GM23338 (cell line): ENCODE results near the gene IRAK1.

Source experiments
- CREB1 ChIP-seq: fragments of 250-450 bp; sonication (Bioruptor Pico); IDR thresholded peaks from 2 replicates; pipeline ENCODE4 v1.5.0; 2020; ENCODE audit warnings: low read depth, mild to moderate bottlenecking, moderate library complexity
- EZH2 ChIP-seq: fragments of 200-600 bp; sonication (generic); IDR thresholded peaks from one replicate; pipeline ENCODE4 v1.8.0; 2017; ENCODE audit warnings: antibody characterized with exemption, mild to moderate bottlenecking, low read depth; ENCODE audit not compliant: unreplicated experiment
- EZH2phosphoT487 ChIP-seq: fragments of 200-600 bp; sonication (generic); IDR thresholded peaks from one replicate; pipeline ENCODE4 v1.8.1; 2018; ENCODE audit warnings: antibody characterized with exemption; ENCODE audit not compliant: unreplicated experiment
- JUNB ChIP-seq: IDR thresholded peaks from one replicate; pipeline ENCODE4 v1.6.1; 2016; ENCODE audit warnings: antibody characterized with exemption; ENCODE audit not compliant: unreplicated experiment
- NANOG ChIP-seq: IDR thresholded peaks from 2 replicates; pipeline ENCODE4 v1.6.1; 2016; ENCODE audit warnings: antibody characterized with exemption, borderline replicate concordance
- POLR2AphosphoS5 ChIP-seq: IDR thresholded peaks from 2 replicates; pipeline ENCODE4 v1.6.1; 2016; ENCODE audit warnings: antibody characterized with exemption, low read depth
- STAT1 ChIP-seq: IDR thresholded peaks from one replicate; pipeline ENCODE4 v1.6.1; 2016; ENCODE audit warnings: antibody characterized with exemption; ENCODE audit not compliant: unreplicated experiment
- ZNF114 ChIP-seq: fragments of 250-450 bp; sonication (Bioruptor Pico); IDR thresholded peaks from 2 replicates; pipeline ENCODE4 v1.5.0; 2020; ENCODE audit warnings: mild to moderate bottlenecking, moderate library complexity
- ZNF331 ChIP-seq: fragments of 250-450 bp; sonication (Bioruptor Pico); IDR thresholded peaks from 2 replicates; pipeline ENCODE4 v1.5.0; 2020; ENCODE audit warnings: low read depth, mild to moderate bottlenecking, moderate library complexity
- TF ChIP-seq, protein P1 (sequence below), 2 experiments: fragments of 200-600 bp in 1 of 2; sonication (generic) in 1 of 2; conservative IDR thresholded peaks; 2 replicates each; pipeline versions ENCODE4 v1.5.1 to v1.6.1; 2016 to 2017; ENCODE audit warnings: antibody characterized with exemption in 2 of 2, low read depth in 2 of 2, mild to moderate bottlenecking in 2 of 2, moderate library complexity in 1 of 2
- TF ChIP-seq, protein P2 (sequence below): IDR thresholded peaks from one replicate; pipeline ENCODE4 v1.6.1; 2018; ENCODE audit warnings: antibody characterized with exemption; ENCODE audit not compliant: unreplicated experiment
- TF ChIP-seq, protein P3 (sequence below): fragments of 250-450 bp; sonication (Bioruptor Pico); IDR thresholded peaks from 2 replicates; pipeline ENCODE4 v1.5.0; 2020; ENCODE audit warnings: mild to moderate bottlenecking, moderate library complexity
- TF ChIP-seq, protein P4 (sequence below): IDR thresholded peaks from 2 replicates; pipeline ENCODE4 v1.6.1; 2016; ENCODE audit warnings: antibody characterized with exemption

DNA sequence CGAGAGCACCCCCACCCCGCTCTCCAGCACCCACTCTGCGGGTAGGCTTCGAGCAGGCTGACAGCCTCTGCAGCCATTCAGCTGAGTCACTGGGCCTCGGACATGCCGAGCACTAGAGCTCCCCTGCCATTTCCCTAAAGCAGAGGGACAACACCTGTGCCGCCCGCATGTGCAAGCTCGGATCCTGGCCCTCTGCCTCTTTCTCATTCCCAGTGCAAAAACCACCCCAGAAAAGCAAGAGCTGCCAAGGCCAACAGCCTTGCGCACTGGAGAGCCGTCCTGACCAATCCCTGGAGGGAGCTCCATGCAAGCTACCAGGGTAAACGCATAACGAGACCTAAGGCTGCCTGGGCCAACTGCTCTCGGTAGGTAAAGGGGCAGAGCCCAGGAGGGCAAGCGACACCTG is 53.4 kb downstream of the IRAK1 start:
- TF ChIP-seq, protein P1, sequence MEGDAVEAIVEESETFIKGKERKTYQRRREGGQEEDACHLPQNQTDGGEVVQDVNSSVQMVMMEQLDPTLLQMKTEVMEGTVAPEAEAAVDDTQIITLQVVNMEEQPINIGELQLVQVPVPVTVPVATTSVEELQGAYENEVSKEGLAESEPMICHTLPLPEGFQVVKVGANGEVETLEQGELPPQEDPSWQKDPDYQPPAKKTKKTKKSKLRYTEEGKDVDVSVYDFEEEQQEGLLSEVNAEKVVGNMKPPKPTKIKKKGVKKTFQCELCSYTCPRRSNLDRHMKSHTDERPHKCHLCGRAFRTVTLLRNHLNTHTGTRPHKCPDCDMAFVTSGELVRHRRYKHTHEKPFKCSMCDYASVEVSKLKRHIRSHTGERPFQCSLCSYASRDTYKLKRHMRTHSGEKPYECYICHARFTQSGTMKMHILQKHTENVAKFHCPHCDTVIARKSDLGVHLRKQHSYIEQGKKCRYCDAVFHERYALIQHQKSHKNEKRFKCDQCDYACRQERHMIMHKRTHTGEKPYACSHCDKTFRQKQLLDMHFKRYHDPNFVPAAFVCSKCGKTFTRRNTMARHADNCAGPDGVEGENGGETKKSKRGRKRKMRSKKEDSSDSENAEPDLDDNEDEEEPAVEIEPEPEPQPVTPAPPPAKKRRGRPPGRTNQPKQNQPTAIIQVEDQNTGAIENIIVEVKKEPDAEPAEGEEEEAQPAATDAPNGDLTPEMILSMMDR (conservative IDR thresholded peaks at IDR 0.05; ENCODE audit: low read depth in 2 of 2): no peak
- TF ChIP-seq EZH2 (no peak), CREB1 (CRISPR knock-in tag) (no peak), EZH2phosphoT487 (no peak), POLR2AphosphoS5 (no peak), ZNF331 (CRISPR knock-in tag) (no peak), JUNB (no peak), NANOG (no peak), STAT1 (no peak), ZNF114 (CRISPR knock-in tag) (no peak)
- TF ChIP-seq, protein P2, sequence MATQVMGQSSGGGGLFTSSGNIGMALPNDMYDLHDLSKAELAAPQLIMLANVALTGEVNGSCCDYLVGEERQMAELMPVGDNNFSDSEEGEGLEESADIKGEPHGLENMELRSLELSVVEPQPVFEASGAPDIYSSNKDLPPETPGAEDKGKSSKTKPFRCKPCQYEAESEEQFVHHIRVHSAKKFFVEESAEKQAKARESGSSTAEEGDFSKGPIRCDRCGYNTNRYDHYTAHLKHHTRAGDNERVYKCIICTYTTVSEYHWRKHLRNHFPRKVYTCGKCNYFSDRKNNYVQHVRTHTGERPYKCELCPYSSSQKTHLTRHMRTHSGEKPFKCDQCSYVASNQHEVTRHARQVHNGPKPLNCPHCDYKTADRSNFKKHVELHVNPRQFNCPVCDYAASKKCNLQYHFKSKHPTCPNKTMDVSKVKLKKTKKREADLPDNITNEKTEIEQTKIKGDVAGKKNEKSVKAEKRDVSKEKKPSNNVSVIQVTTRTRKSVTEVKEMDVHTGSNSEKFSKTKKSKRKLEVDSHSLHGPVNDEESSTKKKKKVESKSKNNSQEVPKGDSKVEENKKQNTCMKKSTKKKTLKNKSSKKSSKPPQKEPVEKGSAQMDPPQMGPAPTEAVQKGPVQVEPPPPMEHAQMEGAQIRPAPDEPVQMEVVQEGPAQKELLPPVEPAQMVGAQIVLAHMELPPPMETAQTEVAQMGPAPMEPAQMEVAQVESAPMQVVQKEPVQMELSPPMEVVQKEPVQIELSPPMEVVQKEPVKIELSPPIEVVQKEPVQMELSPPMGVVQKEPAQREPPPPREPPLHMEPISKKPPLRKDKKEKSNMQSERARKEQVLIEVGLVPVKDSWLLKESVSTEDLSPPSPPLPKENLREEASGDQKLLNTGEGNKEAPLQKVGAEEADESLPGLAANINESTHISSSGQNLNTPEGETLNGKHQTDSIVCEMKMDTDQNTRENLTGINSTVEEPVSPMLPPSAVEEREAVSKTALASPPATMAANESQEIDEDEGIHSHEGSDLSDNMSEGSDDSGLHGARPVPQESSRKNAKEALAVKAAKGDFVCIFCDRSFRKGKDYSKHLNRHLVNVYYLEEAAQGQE: no peak
- TF ChIP-seq, protein P3, sequence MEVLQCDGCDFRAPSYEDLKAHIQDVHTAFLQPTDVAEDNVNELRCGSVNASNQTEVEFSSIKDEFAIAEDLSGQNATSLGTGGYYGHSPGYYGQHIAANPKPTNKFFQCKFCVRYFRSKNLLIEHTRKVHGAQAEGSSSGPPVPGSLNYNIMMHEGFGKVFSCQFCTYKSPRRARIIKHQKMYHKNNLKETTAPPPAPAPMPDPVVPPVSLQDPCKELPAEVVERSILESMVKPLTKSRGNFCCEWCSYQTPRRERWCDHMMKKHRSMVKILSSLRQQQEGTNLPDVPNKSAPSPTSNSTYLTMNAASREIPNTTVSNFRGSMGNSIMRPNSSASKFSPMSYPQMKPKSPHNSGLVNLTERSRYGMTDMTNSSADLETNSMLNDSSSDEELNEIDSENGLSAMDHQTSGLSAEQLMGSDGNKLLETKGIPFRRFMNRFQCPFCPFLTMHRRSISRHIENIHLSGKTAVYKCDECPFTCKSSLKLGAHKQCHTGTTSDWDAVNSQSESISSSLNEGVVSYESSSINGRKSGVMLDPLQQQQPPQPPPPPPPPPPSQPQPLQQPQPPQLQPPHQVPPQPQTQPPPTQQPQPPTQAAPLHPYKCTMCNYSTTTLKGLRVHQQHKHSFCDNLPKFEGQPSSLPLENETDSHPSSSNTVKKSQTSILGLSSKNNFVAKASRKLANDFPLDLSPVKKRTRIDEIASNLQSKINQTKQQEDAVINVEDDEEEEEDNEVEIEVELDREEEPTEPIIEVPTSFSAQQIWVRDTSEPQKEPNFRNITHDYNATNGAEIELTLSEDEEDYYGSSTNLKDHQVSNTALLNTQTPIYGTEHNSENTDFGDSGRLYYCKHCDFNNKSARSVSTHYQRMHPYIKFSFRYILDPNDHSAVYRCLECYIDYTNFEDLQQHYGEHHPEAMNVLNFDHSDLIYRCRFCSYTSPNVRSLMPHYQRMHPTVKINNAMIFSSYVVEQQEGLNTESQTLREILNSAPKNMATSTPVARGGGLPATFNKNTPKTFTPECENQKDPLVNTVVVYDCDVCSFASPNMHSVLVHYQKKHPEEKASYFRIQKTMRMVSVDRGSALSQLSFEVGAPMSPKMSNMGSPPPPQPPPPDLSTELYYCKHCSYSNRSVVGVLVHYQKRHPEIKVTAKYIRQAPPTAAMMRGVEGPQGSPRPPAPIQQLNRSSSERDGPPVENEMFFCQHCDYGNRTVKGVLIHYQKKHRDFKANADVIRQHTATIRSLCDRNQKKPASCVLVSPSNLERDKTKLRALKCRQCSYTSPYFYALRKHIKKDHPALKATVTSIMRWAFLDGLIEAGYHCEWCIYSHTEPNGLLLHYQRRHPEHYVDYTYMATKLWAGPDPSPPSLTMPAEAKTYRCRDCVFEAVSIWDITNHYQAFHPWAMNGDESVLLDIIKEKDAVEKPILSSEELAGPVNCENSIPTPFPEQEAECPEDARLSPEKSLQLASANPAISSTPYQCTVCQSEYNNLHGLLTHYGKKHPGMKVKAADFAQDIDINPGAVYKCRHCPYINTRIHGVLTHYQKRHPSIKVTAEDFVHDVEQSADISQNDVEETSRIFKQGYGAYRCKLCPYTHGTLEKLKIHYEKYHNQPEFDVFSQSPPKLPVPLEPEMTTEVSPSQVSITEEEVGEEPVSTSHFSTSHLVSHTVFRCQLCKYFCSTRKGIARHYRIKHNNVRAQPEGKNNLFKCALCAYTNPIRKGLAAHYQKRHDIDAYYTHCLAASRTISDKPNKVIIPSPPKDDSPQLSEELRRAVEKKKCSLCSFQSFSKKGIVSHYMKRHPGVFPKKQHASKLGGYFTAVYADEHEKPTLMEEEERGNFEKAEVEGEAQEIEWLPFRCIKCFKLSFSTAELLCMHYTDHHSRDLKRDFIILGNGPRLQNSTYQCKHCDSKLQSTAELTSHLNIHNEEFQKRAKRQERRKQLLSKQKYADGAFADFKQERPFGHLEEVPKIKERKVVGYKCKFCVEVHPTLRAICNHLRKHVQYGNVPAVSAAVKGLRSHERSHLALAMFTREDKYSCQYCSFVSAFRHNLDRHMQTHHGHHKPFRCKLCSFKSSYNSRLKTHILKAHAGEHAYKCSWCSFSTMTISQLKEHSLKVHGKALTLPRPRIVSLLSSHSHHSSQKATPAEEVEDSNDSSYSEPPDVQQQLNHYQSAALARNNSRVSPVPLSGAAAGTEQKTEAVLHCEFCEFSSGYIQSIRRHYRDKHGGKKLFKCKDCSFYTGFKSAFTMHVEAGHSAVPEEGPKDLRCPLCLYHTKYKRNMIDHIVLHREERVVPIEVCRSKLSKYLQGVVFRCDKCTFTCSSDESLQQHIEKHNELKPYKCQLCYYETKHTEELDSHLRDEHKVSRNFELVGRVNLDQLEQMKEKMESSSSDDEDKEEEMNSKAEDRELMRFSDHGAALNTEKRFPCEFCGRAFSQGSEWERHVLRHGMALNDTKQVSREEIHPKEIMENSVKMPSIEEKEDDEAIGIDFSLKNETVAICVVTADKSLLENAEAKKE (CRISPR knock-in tag): no peak
- TF ChIP-seq, protein P4, sequence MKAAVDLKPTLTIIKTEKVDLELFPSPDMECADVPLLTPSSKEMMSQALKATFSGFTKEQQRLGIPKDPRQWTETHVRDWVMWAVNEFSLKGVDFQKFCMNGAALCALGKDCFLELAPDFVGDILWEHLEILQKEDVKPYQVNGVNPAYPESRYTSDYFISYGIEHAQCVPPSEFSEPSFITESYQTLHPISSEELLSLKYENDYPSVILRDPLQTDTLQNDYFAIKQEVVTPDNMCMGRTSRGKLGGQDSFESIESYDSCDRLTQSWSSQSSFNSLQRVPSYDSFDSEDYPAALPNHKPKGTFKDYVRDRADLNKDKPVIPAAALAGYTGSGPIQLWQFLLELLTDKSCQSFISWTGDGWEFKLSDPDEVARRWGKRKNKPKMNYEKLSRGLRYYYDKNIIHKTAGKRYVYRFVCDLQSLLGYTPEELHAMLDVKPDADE: no peak
